Measurements from ENCODE around the gene FER.
"Not testable (repeated sequence)": the region's sequence is repeated elsewhere in the genome, so short reads cannot be mapped to it uniquely, and the experiment has no call there.

The FER gene

GRCh38 chr5:108747774-108748400 lies at the start of gene FER:
TSS of gene FER (plus strand) at chr5:108747897. CDS start at chr5:108798183, 50,286 bp downstream.
- no peak for DNase-seq
- intact Hi-C loops (cut with DNase I), result loop anchor here (2.0 to 10.0 kb wide), 2 partner anchors 19 to 63 kb away; no protein-coding TSS in a partner anchor

GRCh38 chr5:108700388-108700787 lies 47.3 kb upstream of the FER start:
- intact Hi-C loops (cut with DNase I); DNase-seq: not testable (repeated sequence)

DNA sequence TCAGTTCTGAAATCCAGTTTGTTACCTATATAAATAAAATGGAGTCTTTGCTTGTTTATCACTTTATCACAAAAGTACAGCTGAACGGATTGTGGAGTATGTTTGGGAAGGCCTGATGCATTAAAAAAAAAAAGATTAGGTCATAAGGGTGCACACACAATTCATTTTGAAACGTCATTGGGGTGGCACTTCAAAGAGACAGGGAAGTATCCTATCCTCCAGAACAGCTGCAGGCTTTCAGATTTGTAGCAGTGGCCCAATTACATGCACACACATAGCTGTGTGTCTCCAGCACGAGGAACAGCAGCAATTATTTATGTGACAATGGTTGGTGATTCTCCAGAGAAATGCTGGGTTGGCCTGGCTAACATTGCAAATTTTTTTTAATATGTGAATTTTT lies 46.8 kb upstream of the FER start:
- DNase-seq, result no peak
- intact Hi-C loops (cut with DNase I), result no loop called here

GRCh38 chr5:108702546-108702945 lies 45.2 kb upstream of the FER start:
- intact Hi-C loops (cut with DNase I), result no loop called here
- DNase-seq, result no peak

DNA sequence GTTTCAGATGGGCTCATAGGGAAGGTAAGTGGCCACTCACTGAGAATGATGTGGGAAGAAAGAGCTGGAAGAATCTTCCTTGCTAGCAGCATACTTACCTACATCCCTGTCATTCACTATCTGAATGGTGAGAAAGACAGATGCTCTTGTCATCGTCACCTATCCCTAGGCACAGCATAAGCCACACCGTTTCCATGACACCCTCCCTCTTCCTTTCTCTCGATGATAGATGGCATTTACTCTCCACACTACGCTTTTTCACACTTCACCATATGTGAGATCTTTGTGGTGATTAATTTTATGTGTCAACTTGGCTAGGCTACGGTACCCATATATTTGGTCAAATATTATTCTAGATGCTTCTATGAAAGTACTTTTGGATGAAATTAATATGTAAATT lies 44.4 kb upstream of the FER start:
- no peak for DNase-seq
- intact Hi-C loops (cut with DNase I), result no loop called here

DNA sequence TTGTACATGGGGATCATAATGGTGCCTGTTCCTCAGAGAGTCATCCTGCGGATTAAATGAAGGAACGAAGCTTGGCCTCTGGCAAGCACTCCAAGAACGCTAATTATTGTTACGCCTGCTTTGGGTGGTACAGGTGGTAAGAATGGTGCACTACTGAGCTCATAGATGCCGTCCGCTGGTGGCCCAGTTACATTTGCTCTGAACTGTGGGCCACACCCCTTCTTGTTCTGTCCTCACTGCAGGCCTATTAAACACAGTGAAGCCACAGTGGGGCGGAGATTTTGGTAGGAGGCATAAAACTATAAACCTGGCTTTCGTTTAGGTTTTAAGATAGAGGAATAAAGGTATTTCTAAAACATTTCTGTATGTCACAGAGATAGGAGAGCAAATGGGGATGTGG lies 40.6 kb upstream of the FER start:
- DNase-seq, result no peak
- intact Hi-C loops (cut with DNase I), result no loop called here

- intact Hi-C loops (cut with DNase I), result no loop called here
- no peak for DNase-seq
These were observed 35.8 kb upstream of the FER start for GRCh38 chr5:108711898-108712297.

- intact Hi-C loops (cut with DNase I), result no loop called here
- no peak for DNase-seq
These were observed 32.3 kb upstream of the FER start for GRCh38 chr5:108715408-108715807.

- intact Hi-C loops (cut with DNase I), result no loop called here
- no peak for DNase-seq
These were observed 27.3 kb upstream of the FER start for GRCh38 chr5:108720391-108720790.

- intact Hi-C loops (cut with DNase I), result no loop called here
- DNase-seq, result peak in 6 of 10 donors; percentile 17 to 79 (median 34)
These were observed 21.1 kb upstream of the FER start for GRCh38 chr5:108726446-108727235.

DNA sequence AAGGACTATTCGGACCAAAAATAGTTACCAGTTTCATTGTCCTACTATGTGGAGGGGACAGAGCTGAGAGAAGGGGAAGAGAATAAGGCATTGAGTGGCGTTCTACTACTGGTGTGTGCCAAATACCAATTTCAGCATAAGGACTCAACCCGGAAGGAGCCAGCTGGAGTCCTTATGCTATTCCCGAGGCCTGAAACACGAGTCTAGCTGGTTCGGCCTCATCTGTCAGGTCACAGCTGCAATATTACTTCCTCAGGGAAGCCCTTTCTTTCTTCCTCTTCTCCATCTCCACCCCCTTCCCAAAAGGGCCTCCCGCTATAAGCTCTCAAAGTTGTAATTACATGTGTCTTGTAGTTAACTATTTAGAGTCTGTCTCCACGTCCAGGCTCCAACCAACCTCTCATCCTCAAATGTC lies 20.5 kb upstream of the FER start:
- DNase-seq, result no peak
- intact Hi-C loops (cut with DNase I), result no loop called here

DNA sequence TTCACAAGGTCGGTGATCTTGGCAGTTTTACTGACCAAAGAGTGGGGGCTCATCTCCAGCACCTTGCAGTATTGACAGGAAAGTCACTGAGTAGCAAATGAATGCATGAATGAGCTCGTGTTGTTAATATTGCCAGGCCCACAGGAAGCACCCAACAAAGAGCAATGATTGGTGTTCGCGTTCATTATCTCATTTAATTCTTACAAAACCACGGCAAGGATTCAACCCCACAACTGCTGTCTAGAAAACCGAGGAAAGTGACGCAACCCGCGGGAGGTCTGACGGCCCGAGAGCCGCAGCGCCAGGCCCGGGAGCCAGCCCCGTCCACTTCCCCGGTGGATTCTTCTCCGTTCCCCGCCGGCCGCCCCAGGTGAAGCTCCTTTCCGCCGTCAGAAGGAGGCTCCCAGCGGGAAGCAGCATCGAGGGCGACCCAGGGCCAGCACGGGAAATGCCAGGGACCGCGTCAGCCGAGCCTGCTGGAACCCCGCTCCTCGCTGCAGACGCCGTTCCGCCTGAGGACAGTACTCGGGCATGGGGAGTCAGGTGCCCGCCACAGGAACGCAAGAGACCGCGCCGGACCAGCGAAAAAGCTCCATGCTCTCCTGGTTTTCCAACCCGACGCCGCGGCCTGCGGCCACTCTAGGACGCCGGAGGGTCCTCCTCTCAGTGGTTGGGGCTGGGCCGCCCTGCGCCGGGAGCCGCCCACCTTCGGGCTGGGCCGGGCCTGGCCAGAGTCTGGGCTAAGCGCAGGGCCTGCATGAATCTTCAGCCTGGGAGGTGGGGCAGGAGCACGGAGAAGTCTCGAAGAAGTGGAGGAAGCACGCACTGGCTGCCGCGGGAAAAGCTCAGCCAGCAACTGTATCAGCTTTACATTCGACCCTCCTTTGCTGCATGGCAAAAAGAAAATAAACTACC lies 19.8 kb upstream of the FER start:
- DNase-seq, result peak; percentile 73 to 98 (median 80)
- intact Hi-C loops (cut with DNase I), result loop anchor here (2.0 kb wide), 1 partner anchor 21 kb away; no protein-coding TSS in a partner anchor

- intact Hi-C loops (cut with DNase I), result loop anchor here (2.0 kb wide), 1 partner anchor 20 kb away; no protein-coding TSS in a partner anchor
These were observed 19.0 kb upstream of the FER start for GRCh38 chr5:108728566-108729241.

GRCh38 chr5:108729242-108729615 lies 18.5 kb upstream of the FER start:
- no peak for DNase-seq
- intact Hi-C loops (cut with DNase I), result loop anchor here (2.0 kb wide), 1 partner anchor 20 kb away; no protein-coding TSS in a partner anchor

More at GRCh38 chr5:108728566-108729241, 19.0 kb upstream of the FER start:
- peak in 2 of 10 donors; percentile 16 to 20 for DNase-seq

GRCh38 chr5:108730617-108731340 lies 16.9 kb upstream of the FER start:
- intact Hi-C loops (cut with DNase I), result no loop called here
- DNase-seq, result no peak

DNA sequence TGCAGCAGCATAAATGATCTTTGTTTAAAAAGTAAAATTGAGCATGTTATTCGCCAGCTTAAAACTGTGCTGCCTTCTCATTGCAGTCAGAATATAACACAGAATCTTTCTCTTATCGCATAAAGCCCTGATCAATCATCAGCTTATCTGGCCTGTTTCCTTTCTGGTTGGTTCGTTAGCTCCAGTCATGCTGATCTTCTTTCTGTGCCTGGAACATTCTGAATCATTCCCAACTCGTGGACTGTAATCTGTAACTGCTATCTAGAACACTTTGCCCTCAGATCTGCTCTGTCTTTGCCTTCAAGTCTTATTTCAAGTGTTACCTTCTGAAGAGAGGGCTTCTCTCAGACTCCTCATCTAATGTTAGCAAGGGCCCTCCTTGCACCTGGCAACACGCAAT lies 11.9 kb upstream of the FER start:
- intact Hi-C loops (cut with DNase I), result no loop called here
- no peak for DNase-seq

DNA sequence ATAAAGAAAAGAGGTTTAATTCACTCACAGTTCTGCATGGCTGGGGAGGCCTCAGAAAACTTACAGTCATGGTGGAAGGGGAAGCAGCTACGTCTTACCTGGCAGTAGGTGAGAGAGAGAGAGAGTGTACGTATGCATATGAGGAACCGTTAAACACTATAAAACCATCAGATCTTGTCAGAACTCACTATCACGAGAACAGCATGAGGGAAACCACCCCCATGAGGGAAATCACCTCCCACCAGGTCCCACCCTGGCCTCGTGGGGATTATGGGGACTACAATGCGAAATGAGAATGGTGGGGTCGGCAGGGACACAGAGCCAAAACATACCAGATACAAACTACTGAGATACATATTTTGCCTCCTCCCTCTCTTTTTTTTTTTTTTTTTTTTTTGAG lies 10.8 kb upstream of the FER start:
- intact Hi-C loops (cut with DNase I), result no loop called here
- DNase-seq, result no peak

- no peak for DNase-seq
- intact Hi-C loops (cut with DNase I), result no loop called here
These were observed 8.3 kb upstream of the FER start for GRCh38 chr5:108739376-108739775.

DNA sequence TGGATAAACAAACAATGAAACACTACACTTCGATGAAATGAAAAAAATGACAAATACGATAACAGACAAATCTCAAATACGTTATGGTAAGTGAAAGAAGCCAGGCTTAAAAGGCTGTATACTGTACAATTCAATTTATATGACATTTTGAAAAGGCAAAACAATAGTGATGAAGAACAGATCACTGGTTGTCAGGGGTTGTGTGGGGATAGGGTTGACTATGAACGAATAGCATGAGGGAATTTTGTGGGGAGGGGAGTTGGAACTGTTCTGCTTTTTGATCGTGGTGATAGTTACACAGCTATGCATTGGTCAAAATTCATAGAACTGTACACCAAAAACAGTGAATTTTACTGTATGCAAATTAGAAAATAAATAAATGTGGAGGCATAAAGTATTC lies 7.8 kb upstream of the FER start:
- intact Hi-C loops (cut with DNase I), result loop anchor here (10.0 kb wide), 1 partner anchor 55 kb away; no protein-coding TSS in a partner anchor
- DNase-seq, result no peak
